Spinal cord (tissue), 10 donors: ENCODE measurements around the gene LMBRD1. TPM values are rescaled to one million over a fixed set of nuclear protein-coding genes. Genes with fewer than 3 reads are reported as not detected.
A peak's percentile ranks its signal among the peaks of the same experiment; 100 is the strongest.
"Not testable (repeated sequence)": the region's sequence is repeated elsewhere in the genome, so short reads cannot be mapped to it uniquely, and the experiment has no call there.

Source experiments
- DNase-seq, 6 donors: peaks; one replicate each; pipeline versions ENCODE4 v3.0.0 to v3.0.0-alpha.2; 2013 to 2015; ENCODE audit warnings: low spot score in 6 of 6, low read depth in 4 of 6
- H3K27ac ChIP-seq: one replicate; pipeline ENCODE4 v1.5.1; 2013; ENCODE audit warnings: low read depth, low read length, control low read depth
- H3K27me3 ChIP-seq: one replicate; pipeline ENCODE4 v1.6.1; 2013; ENCODE audit warnings: low read length; ENCODE audit not compliant: control insufficient read depth, insufficient read depth
- H3K36me3 ChIP-seq: one replicate; pipeline ENCODE4 v1.6.1; 2013; ENCODE audit warnings: low read length; ENCODE audit not compliant: control insufficient read depth, insufficient read depth
- H3K4me1 ChIP-seq: one replicate; pipeline ENCODE4 v1.6.1; 2013; ENCODE audit warnings: low read length; ENCODE audit not compliant: control insufficient read depth, insufficient read depth
- H3K4me3 ChIP-seq: one replicate; pipeline ENCODE4 v1.5.1; 2013; ENCODE audit warnings: low read depth, low read length, control low read depth
- H3K9me3 ChIP-seq: one replicate; pipeline ENCODE4 v1.6.1; 2013; ENCODE audit warnings: low read length; ENCODE audit not compliant: control insufficient read depth, insufficient read depth
- WGBS: methylation state at CpG from one replicate; pipeline ENCODE4 v1.1.5; 2013; ENCODE audit warnings: missing lambda C conversion rate; ENCODE audit not compliant: insufficient coverage; 5-methylcytosine and 5-hydroxymethylcytosine counted together
- polyA plus RNA-seq, 2 donors: library from polyadenylated mRNA; unstranded; fragments of 120-200 nt; gene quantifications; one replicate each; pipeline ENCODE4 v1.2.1, GENCODE V29; 2013; ENCODE audit not compliant: insufficient read length in 2 of 2
- total RNA-seq, 2 donors: library from RNA; depleted of rRNA in 1 of 2; stranded (reverse); fragments of 120-200 nt in 1 of 2; fragments of >200 nt in 1 of 2; gene quantifications; one replicate each; pipeline versions ENCODE4 v1.2.3 to v1.2.4, GENCODE V29; 2013 to 2014
- donor health status: healthy.

LMBRD1 gene
- total and polyA plus RNA-seq, 4 donors, result 68.2 to 109 (median 85.3) TPM

GRCh38 chr6:69801711-69802110 is 4.9 kb upstream of the LMBRD1 start:
- no peaks in the 10 kb centered on the region for H3K27me3 ChIP-seq
- no peak for DNase-seq
- H3K27ac ChIP-seq, result no peak overlapping the region
- no peaks in the 10 kb centered on the region for H3K36me3 ChIP-seq
- H3K4me3 ChIP-seq, result no peak overlapping the region
- 100% methylated on average over 1 of the region's 2 CpGs for WGBS
- peaks cover 3% of the 10 kb centered on the region for H3K4me1 ChIP-seq
- no peaks in the 10 kb centered on the region for H3K9me3 ChIP-seq

GRCh38 chr6:69801225-69801624 is 4.4 kb upstream of the LMBRD1 start:
- Histone ChIP-seq H3K27ac (no peak overlapping the region), H3K4me1 (peaks cover 3% of the 10 kb centered on the region), H3K36me3 (no peaks in the 10 kb centered on the region), H3K9me3 (no peaks in the 10 kb centered on the region), H3K4me3 (no peak overlapping the region), H3K27me3 (no peaks in the 10 kb centered on the region)
- WGBS, result no CpG with 5 or more reads among the region's 1 CpG
- no peak for DNase-seq

- H3K27me3 ChIP-seq, H3K36me3 ChIP-seq, H3K27ac ChIP-seq, DNase-seq, H3K4me1 ChIP-seq, H3K4me3 ChIP-seq, H3K9me3 ChIP-seq: not testable (repeated sequence)
These were observed 2.0 kb upstream of the LMBRD1 start for GRCh38 chr6:69798796-69799195.

GRCh38 chr6:69796073-69796641 is 653 bp downstream of the LMBRD1 start:
- Histone ChIP-seq H3K36me3 (no peaks in the 10 kb centered on the region), H3K4me3 (peak overlapping the region; percentile 81), H3K27ac (peak overlapping the region; percentile 94), H3K4me1 (peaks cover 3% of the 10 kb centered on the region), H3K9me3 (no peaks in the 10 kb centered on the region), H3K27me3 (no peaks in the 10 kb centered on the region)
- 0% methylated on average over 17 of the region's 20 CpGs for WGBS
- peak in 5 of 6 donors; percentile 27 to 89 (median 62) for DNase-seq

- Histone ChIP-seq H3K27ac (peak overlapping the region; percentile 94), H3K4me3 (peak overlapping the region; percentile 81), H3K36me3 (no peaks in the 10 kb centered on the region), H3K9me3 (no peaks in the 10 kb centered on the region), H3K27me3 (no peaks in the 10 kb centered on the region), H3K4me1 (peaks cover 3% of the 10 kb centered on the region)
- peak in 4 of 6 donors; percentile 9 to 31 (median 21) for DNase-seq
- 33% methylated on average over 1 of the region's 5 CpGs for WGBS
These were observed 1.2 kb downstream of the LMBRD1 start for GRCh38 chr6:69795469-69796072.

- no peak overlapping the region for H3K27ac ChIP-seq
- H3K27me3 ChIP-seq, result no peaks in the 10 kb centered on the region
- H3K4me3 ChIP-seq, result no peak overlapping the region
- peak in 1 of 6 donors; percentile 13 for DNase-seq
- peaks cover 3% of the 10 kb centered on the region for H3K4me1 ChIP-seq
- H3K9me3 ChIP-seq, result no peaks in the 10 kb centered on the region
- H3K36me3 ChIP-seq, result no peaks in the 10 kb centered on the region
These were observed 4.5 kb downstream of the LMBRD1 start for GRCh38 chr6:69792292-69792691.

- peak in 1 of 6 donors; percentile 17 for DNase-seq
- Histone ChIP-seq H3K27ac (no peak overlapping the region), H3K27me3 (no peaks in the 10 kb centered on the region), H3K4me1 (no peaks in the 10 kb centered on the region), H3K36me3 (no peaks in the 10 kb centered on the region), H3K4me3 (no peak overlapping the region), H3K9me3 (no peaks in the 10 kb centered on the region)
- 67% methylated on average over 2 of the region's 2 CpGs for WGBS
These were observed 5.7 kb downstream of the LMBRD1 start for GRCh38 chr6:69791065-69791471.

GRCh38 chr6:69790629-69791028 is 6.2 kb downstream of the LMBRD1 start:
- DNase-seq, result no peak
- WGBS, result 100% methylated on average over 1 of the region's 2 CpGs
- no peaks in the 10 kb centered on the region for H3K36me3 ChIP-seq
- H3K27me3 ChIP-seq, result no peaks in the 10 kb centered on the region
- no peak overlapping the region for H3K4me3 ChIP-seq
- no peak overlapping the region for H3K27ac ChIP-seq
- H3K4me1 ChIP-seq, result no peaks in the 10 kb centered on the region
- no peaks in the 10 kb centered on the region for H3K9me3 ChIP-seq

GRCh38 chr6:69789578-69789977 is 7.2 kb downstream of the LMBRD1 start:
- H3K4me3 ChIP-seq, result no peak overlapping the region
- H3K27me3 ChIP-seq, result no peaks in the 10 kb centered on the region
- no CpG with 5 or more reads among the region's 1 CpG for WGBS
- DNase-seq, result no peak
- no peaks in the 10 kb centered on the region for H3K9me3 ChIP-seq
- no peak overlapping the region for H3K27ac ChIP-seq
- no peaks in the 10 kb centered on the region for H3K36me3 ChIP-seq
- H3K4me1 ChIP-seq, result no peaks in the 10 kb centered on the region

GRCh38 chr6:69787436-69787835 is 9.4 kb downstream of the LMBRD1 start:
- H3K9me3 ChIP-seq, H3K4me3 ChIP-seq, H3K4me1 ChIP-seq, DNase-seq, H3K27me3 ChIP-seq, H3K27ac ChIP-seq, H3K36me3 ChIP-seq: not testable (repeated sequence)
- WGBS, result no CpG with 5 or more reads among the region's 5 CpGs
